Effector memory CD4-positive, alpha-beta T cell (primary cell): ENCODE results near the gene TMEM38A.

Experiments
- DNase-seq, 3 donors: peaks; one replicate each; pipeline ENCODE4 v3.0.0-alpha.2; 2020
- H3K27ac ChIP-seq: 2 replicates; pipeline ENCODE4 v1.7.0; 2013; ENCODE audit warnings: mild to moderate bottlenecking, low read length, moderate library complexity; ENCODE audit not compliant: insufficient read depth, poor library complexity, severe bottlenecking
- H3K27me3 ChIP-seq: replicated peaks from 2 replicates; pipeline ENCODE4 v1.7.0; 2013; ENCODE audit warnings: mild to moderate bottlenecking, low read length; ENCODE audit not compliant: insufficient read depth, control insufficient read depth, poor library complexity, severe bottlenecking
- H3K36me3 ChIP-seq: 2 replicates; pipeline ENCODE4 v1.7.0; 2013; ENCODE audit warnings: mild to moderate bottlenecking, low read length, moderate library complexity; ENCODE audit not compliant: control insufficient read depth, insufficient read depth
- H3K4me1 ChIP-seq: 2 replicates; pipeline ENCODE4 v1.7.0; 2013; ENCODE audit warnings: low read length, mild to moderate bottlenecking; ENCODE audit not compliant: control insufficient read depth, insufficient read depth, poor library complexity, severe bottlenecking
- H3K4me3 ChIP-seq: 2 replicates; pipeline ENCODE4 v1.7.0; 2013; ENCODE audit warnings: low read length, low read depth, mild to moderate bottlenecking; ENCODE audit not compliant: insufficient read depth, poor library complexity, severe bottlenecking
- H3K9me3 ChIP-seq: 2 replicates; pipeline ENCODE4 v1.7.0; 2013; ENCODE audit warnings: mild to moderate bottlenecking, low read length, moderate library complexity; ENCODE audit not compliant: control insufficient read depth
- total RNA-seq, 3 donors: gene quantifications; one replicate each; lab custom pipeline; 2026; lab: John Stamatoyannopoulos, UW

Gene TMEM38A
- total RNA-seq: 0.17 to 0.69 (median 0.19) reads per million in 3 donors

- H3K4me3 ChIP-seq: peak within 1 kb of the TSS; percentile 75
- H3K36me3 ChIP-seq: peaks cover 20% of the 10 kb centered on the region
- DNase-seq: peak; percentile 27 to 41 (median 28)
- peaks cover 19% of the 10 kb centered on the region for H3K4me1 ChIP-seq
- no peaks in the 10 kb centered on the region for H3K9me3 ChIP-seq
- peak within 1 kb of the TSS; percentile 87 for H3K27ac ChIP-seq
- H3K27me3 ChIP-seq: no peaks in the 10 kb centered on the region
Observed at GRCh38 chr19:16660763-16661479, at the start of gene TMEM38A. TMEM38A (plus strand) TSS chr19:16661139; CDS start chr19:16661218, 79 bp downstream.

GRCh38 chr19:16612636-16613035 lies 48.3 kb upstream of the TMEM38A start:
- Histone ChIP-seq H3K4me1 (peaks cover 11% of the 10 kb centered on the region), H3K27ac (no peak overlapping the region), H3K4me3 (no peak overlapping the region)

GRCh38 chr19:16613841-16614240 lies 47.1 kb upstream of the TMEM38A start:
- H3K9me3 ChIP-seq: no peaks in the 10 kb centered on the region
- no peaks in the 10 kb centered on the region for H3K27me3 ChIP-seq
- no peak overlapping the region for H3K4me3 ChIP-seq
- H3K36me3 ChIP-seq: no peaks in the 10 kb centered on the region
- H3K27ac ChIP-seq: no peak overlapping the region
- H3K4me1 ChIP-seq: peaks cover 11% of the 10 kb centered on the region
- DNase-seq: no peak

More at GRCh38 chr19:16612636-16613035, 48.3 kb upstream of the TMEM38A start:
- DNase-seq: no peak
- no peaks in the 10 kb centered on the region for H3K9me3 ChIP-seq
- no peaks in the 10 kb centered on the region for H3K36me3 ChIP-seq
- H3K27me3 ChIP-seq: no peaks in the 10 kb centered on the region

GRCh38 chr19:16614941-16615340 lies 46.0 kb upstream of the TMEM38A start:
- Histone ChIP-seq H3K9me3 (no peaks in the 10 kb centered on the region), H3K27me3 (no peaks in the 10 kb centered on the region), H3K4me1 (peaks cover 11% of the 10 kb centered on the region), H3K4me3 (no peak overlapping the region), H3K27ac (no peak overlapping the region), H3K36me3 (no peaks in the 10 kb centered on the region)
- DNase-seq: no peak

DNA sequence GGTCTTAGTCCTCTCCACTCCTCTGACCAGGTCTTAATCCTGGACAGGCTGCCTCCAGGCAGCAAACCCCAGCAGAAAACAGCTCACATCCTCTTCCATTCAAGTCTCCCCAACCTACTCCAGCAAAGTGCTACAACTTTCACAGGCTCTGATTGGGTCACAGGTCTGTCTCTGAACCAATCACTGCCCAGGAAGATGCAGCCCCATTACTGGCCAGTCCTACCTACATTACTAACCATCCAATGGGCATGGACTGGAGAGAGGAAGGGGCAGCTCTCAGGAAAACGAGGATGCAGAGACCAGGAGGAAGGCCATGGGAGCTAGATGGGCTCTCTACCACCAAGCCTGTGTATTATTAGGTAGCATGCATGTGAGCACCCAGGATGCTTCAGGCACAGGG lies 45.1 kb upstream of the TMEM38A start:
- no peaks in the 10 kb centered on the region for H3K36me3 ChIP-seq
- no peak overlapping the region for H3K27ac ChIP-seq
- peaks cover 8% of the 10 kb centered on the region for H3K4me1 ChIP-seq
- H3K4me3 ChIP-seq: no peak overlapping the region
- DNase-seq: no peak
- H3K27me3 ChIP-seq: no peaks in the 10 kb centered on the region
- H3K9me3 ChIP-seq: no peaks in the 10 kb centered on the region

- H3K4me1 ChIP-seq: peaks cover 8% of the 10 kb centered on the region
- DNase-seq: no peak
- H3K4me3 ChIP-seq: no peak overlapping the region
- no peaks in the 10 kb centered on the region for H3K36me3 ChIP-seq
- H3K9me3 ChIP-seq: no peaks in the 10 kb centered on the region
- no peak overlapping the region for H3K27ac ChIP-seq
- H3K27me3 ChIP-seq: no peaks in the 10 kb centered on the region
Observed at GRCh38 chr19:16618248-16618647, 42.7 kb upstream of the TMEM38A start.

DNA sequence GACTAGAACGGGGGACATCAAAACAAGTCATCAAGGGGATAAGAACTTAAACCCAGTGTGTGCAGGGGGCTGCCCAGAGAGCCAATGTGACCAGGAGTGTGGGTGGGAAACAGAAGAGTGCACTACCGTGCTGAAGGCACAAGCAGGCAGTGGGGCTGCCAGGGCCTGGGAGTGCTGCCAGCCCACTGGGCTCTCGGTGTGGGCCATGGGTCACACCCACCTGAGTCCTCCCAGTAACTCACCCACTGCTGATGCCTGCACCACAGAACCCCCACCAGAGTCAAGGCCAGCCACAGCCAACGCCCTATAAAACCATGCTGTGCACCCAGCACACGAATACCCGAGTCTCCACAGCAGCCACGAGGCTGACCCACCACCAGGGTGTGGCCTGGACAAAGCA lies 41.5 kb upstream of the TMEM38A start:
- no peaks in the 10 kb centered on the region for H3K9me3 ChIP-seq
- no peaks in the 10 kb centered on the region for H3K36me3 ChIP-seq
- no peaks in the 10 kb centered on the region for H3K27me3 ChIP-seq
- DNase-seq: no peak
- H3K4me1 ChIP-seq: peaks cover 8% of the 10 kb centered on the region
- H3K4me3 ChIP-seq: no peak overlapping the region
- H3K27ac ChIP-seq: no peak overlapping the region

DNA sequence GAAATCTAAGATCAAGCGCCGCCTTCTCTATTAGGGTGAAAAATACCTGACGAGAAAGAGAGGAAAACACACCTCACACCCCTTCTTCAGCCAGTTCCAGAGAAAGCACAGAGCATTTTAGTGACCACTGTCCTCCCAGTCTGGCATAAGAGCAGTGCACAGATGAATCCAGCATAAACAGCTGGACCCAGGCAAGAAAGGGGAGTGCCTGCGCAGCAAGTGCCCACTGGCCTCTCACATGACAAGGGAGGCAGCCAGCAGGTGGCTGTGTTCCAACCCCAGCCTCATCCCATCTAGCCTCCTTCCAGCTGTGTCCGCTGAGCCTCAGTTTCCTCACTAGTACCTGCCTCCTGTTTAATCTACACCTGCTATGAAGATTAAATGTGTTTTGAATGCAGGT lies 40.9 kb upstream of the TMEM38A start:
- DNase-seq: no peak
- no peak overlapping the region for H3K4me3 ChIP-seq
- no peaks in the 10 kb centered on the region for H3K36me3 ChIP-seq
- H3K27ac ChIP-seq: no peak overlapping the region
- peaks cover 6% of the 10 kb centered on the region for H3K4me1 ChIP-seq
- no peaks in the 10 kb centered on the region for H3K27me3 ChIP-seq
- no peaks in the 10 kb centered on the region for H3K9me3 ChIP-seq

- Histone ChIP-seq H3K4me1 (peaks cover 6% of the 10 kb centered on the region), H3K4me3 (no peak overlapping the region), H3K9me3 (no peaks in the 10 kb centered on the region), H3K27ac (no peak overlapping the region), H3K27me3 (no peaks in the 10 kb centered on the region), H3K36me3 (peaks cover 3% of the 10 kb centered on the region)
- no peak for DNase-seq
Observed at GRCh38 chr19:16620584-16620983, 40.4 kb upstream of the TMEM38A start.

DNA sequence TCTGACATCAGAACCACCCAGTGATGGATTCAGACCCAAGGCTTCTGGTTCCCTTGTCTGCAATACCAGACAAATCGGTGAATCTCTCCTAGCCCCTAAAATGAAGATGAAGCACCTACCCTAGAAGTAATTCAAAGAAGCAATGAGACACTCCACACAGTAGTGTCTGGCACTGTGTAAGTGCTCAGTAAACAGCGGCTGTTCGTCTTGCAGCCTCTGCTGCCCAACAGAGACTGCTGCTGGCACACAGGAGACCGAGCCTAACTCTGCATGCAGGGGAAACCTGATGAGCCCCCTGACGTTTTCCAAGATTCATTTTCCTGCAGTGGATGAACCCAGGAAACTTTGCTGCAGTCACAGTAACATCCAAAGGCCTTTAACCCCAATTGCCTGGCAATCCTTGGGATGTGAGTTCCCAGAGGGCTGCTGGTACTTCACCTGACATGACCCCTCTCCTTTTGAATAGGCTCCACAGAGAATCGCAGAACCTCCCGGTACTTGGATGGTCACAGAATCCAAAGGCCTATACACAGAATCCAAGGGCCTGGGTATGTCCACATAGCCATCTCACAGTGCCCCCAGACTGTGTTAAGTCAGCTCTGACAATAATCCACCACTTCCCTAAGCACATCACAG lies 39.7 kb upstream of the TMEM38A start:
- Histone ChIP-seq H3K4me1 (peaks cover 5% of the 10 kb centered on the region), H3K36me3 (peaks cover 8% of the 10 kb centered on the region), H3K27me3 (no peaks in the 10 kb centered on the region), H3K4me3 (no peak overlapping the region), H3K27ac (no peak overlapping the region), H3K9me3 (no peaks in the 10 kb centered on the region)
- no peak for DNase-seq
